Stimulated activated CD4-positive, alpha-beta T cell treated with anti-CD3 and anti-CD28 coated beads, TNF-alpha, amount 100 ng/mL, for 24 hours (primary cell): ENCODE results near the gene SYT17.

ENCODE experiments used
- DNase-seq, 3 experiments: peaks; one replicate each; pipeline ENCODE4 v3.0.0-alpha.2; 2020; ENCODE audit warnings: low read depth in 3 of 3

The SYT17 gene

GRCh38 chr16:19218581-19218980, 50.5 kb downstream of the SYT17 start:
- no peak for DNase-seq

GRCh38 chr16:19219836-19220235, 51.8 kb downstream of the SYT17 start:
- DNase-seq = no peak

- DNase-seq = peak in 2 of 3 experiments; percentile 2 to 50
These were observed 55.5 kb downstream of the SYT17 start for GRCh38 chr16:19223235-19224170.

- no peak for DNase-seq
These were observed 57.6 kb downstream of the SYT17 start for GRCh38 chr16:19225651-19226050.

GRCh38 chr16:19227643-19228042, 59.6 kb downstream of the SYT17 start:
- DNase-seq = no peak

GRCh38 chr16:19228052-19228451, 60.0 kb downstream of the SYT17 start:
- no peak for DNase-seq

- no peak for DNase-seq
These were observed 60.5 kb downstream of the SYT17 start for GRCh38 chr16:19228575-19228974.

GRCh38 chr16:19230575-19230974, 62.5 kb downstream of the SYT17 start:
- DNase-seq = no peak

GRCh38 chr16:19231881-19232280, 63.8 kb downstream of the SYT17 start:
- no peak for DNase-seq

- no peak for DNase-seq
These were observed 64.9 kb downstream of the SYT17 start for GRCh38 chr16:19232988-19233387.

GRCh38 chr16:19235478-19235877, 67.4 kb downstream of the SYT17 start:
- DNase-seq = no peak

- DNase-seq = no peak
These were observed 67.8 kb downstream of the SYT17 start for GRCh38 chr16:19235886-19236285.

- no peak for DNase-seq
These were observed 68.6 kb downstream of the SYT17 start for GRCh38 chr16:19236561-19237209.

GRCh38 chr16:19238406-19238805, 70.4 kb downstream of the SYT17 start:
- no peak for DNase-seq

GRCh38 chr16:19239511-19240155, 71.6 kb downstream of the SYT17 start:
- DNase-seq = no peak

GRCh38 chr16:19240494-19240893, 72.5 kb downstream of the SYT17 start:
- no peak for DNase-seq

- no peak for DNase-seq
These were observed 73.5 kb downstream of the SYT17 start for GRCh38 chr16:19241512-19241911.

GRCh38 chr16:19242186-19242585, 74.1 kb downstream of the SYT17 start:
- DNase-seq = no peak

GRCh38 chr16:19242987-19243575, 75.0 kb downstream of the SYT17 start:
- DNase-seq = no peak

GRCh38 chr16:19245326-19245925, 77.4 kb downstream of the SYT17 start:
- no peak for DNase-seq

GRCh38 chr16:19252904-19253303, 84.9 kb downstream of the SYT17 start:
- no peak for DNase-seq

GRCh38 chr16:19254611-19255010, 86.6 kb downstream of the SYT17 start:
- no peak for DNase-seq
